CD8-positive, alpha-beta memory T cell (primary cell): ENCODE measurements around the gene HOMER1. TPM values are rescaled to one million over a fixed set of nuclear protein-coding genes. Genes with fewer than 3 reads are reported as not detected.
A peak's percentile ranks its signal among the peaks of the same experiment; 100 is the strongest.

Experiments used
- CTCF ChIA-PET: fragments of 350-600 bp; sonication (Branson Sonifier 250); formaldehyde crosslinking; loops from one replicate; lab custom pipeline; 2021; ENCODE audit warnings: antibody characterized with exemption; lab: Charles Lee
- POLR2A ChIA-PET: fragments of 350-600 bp; sonication (Branson Sonifier 250); formaldehyde crosslinking; loops from one replicate; lab custom pipeline; 2021; ENCODE audit warnings: antibody characterized with exemption; lab: Charles Lee
- DNase-seq, 5 donors: peaks; one replicate each; pipeline versions ENCODE4 v3.0.0 to v3.0.0-alpha.2; 2020 to 2022; ENCODE audit warnings: mixed read lengths in 1 of 5
- H3K27ac ChIP-seq: one replicate; pipeline ENCODE4 v1.7.0; 2013; ENCODE audit warnings: low read depth, mild to moderate bottlenecking, low read length, moderate library complexity
- H3K27me3 ChIP-seq: 2 replicates; pipeline ENCODE4 v1.7.0; 2013; ENCODE audit warnings: low read length, mild to moderate bottlenecking; ENCODE audit not compliant: insufficient read depth, poor library complexity, severe bottlenecking
- H3K36me3 ChIP-seq: 2 replicates; pipeline ENCODE4 v1.7.0; 2013; ENCODE audit warnings: mild to moderate bottlenecking, low read length, moderate library complexity; ENCODE audit not compliant: insufficient read depth
- H3K4me1 ChIP-seq: 2 replicates; pipeline ENCODE4 v1.7.0; 2013; ENCODE audit warnings: mild to moderate bottlenecking, low read length, moderate library complexity; ENCODE audit not compliant: insufficient read depth
- H3K4me3 ChIP-seq: 2 replicates; pipeline ENCODE4 v1.7.0; 2013; ENCODE audit warnings: mild to moderate bottlenecking, low read length
- H3K9me3 ChIP-seq: 2 replicates; pipeline ENCODE4 v1.7.0; 2013; ENCODE audit warnings: mild to moderate bottlenecking, low read length
- H3K27ac Mint-ChIP-seq, 8 donors: one replicate each; pipeline ENCODE4 v1.8.0; 2020 to 2021; ENCODE audit warnings: mixed read lengths in 8 of 8, mild to moderate bottlenecking in 6 of 8, inconsistent platforms in 3 of 8, moderate library complexity in 3 of 8
- H3K27me3 Mint-ChIP-seq, 2 donors: one replicate each; pipeline ENCODE4 v1.8.0; 2020 to 2021; ENCODE audit warnings: mixed read lengths in 2 of 2, mild to moderate bottlenecking in 1 of 2, moderate library complexity in 1 of 2
- H3K36me3 Mint-ChIP-seq, 3 donors: one replicate each; pipeline ENCODE4 v1.8.0; 2020 to 2021; ENCODE audit warnings: mixed read lengths in 3 of 3, inconsistent platforms in 1 of 3, mild to moderate bottlenecking in 1 of 3
- H3K4me1 Mint-ChIP-seq, 3 donors: one replicate each; pipeline ENCODE4 v1.8.0; 2020 to 2021; ENCODE audit warnings: mixed read lengths in 3 of 3, inconsistent platforms in 1 of 3, mild to moderate bottlenecking in 1 of 3
- H3K4me3 Mint-ChIP-seq, 7 donors: one replicate each; pipeline ENCODE4 v1.8.0; 2020 to 2021; ENCODE audit warnings: mixed read lengths in 7 of 7, mild to moderate bottlenecking in 6 of 7, moderate library complexity in 4 of 7, inconsistent platforms in 2 of 7
- H3K9me3 Mint-ChIP-seq, 5 donors: one replicate each; pipeline ENCODE4 v1.8.0; 2020 to 2022; ENCODE audit warnings: mixed read lengths in 5 of 5, mild to moderate bottlenecking in 3 of 5, moderate library complexity in 2 of 5, inconsistent platforms in 1 of 5
- polyA plus RNA-seq: library from polyadenylated mRNA; unstranded; fragments of 300-500 nt; fragmentation: Illumina TruSeq; gene quantifications from one replicate; pipeline ENCODE4 v1.2.3, GENCODE V29; 2021
- total RNA-seq, 2 experiments: library from RNA; stranded (reverse); gene quantifications; one replicate each; pipeline ENCODE4 v1.2.3, GENCODE V29; 2021

HOMER1 gene, protein sequence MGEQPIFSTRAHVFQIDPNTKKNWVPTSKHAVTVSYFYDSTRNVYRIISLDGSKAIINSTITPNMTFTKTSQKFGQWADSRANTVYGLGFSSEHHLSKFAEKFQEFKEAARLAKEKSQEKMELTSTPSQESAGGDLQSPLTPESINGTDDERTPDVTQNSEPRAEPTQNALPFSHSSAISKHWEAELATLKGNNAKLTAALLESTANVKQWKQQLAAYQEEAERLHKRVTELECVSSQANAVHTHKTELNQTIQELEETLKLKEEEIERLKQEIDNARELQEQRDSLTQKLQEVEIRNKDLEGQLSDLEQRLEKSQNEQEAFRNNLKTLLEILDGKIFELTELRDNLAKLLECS
- 10 to 100 TPM in 1 of 2 experiments, 1 to 10 TPM in 1; 7.3 to 11.1 TPM for total RNA-seq
- 4.6 TPM for polyA plus RNA-seq

DNA sequence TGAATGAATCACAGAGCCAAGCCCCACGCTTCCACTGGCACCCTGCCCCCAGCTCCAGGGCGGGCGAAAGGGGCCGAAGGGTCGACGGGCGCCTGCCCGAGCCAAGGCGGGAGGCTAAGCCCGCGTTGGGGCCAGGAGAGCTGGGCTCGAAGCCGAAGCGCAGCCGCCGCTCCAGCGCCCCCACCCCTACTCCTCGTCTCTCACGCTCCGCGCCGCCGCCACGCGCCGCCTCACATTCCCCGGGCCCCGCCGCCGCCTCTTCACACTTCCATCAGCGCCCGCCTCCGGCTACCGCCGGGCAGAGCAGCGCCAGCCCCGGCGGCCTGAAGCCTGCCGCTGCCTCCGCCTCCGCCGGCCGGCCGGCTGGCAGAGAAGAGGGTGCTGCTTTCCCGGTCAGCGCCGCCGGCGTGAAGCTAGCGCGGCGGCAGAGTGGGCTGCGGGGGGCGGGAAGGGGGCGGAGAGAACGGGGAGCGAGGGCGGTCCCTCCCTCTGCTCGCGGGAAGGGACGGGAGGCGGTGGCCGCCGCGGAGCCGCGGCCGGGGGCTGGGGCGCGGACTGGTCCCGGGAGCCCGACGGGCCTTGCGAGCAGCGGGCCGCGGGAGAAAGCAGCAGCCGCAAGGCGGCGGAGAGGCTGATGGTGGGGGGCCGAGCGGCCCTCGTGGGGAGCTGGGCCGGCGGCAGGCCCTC lies at the start of gene HOMER1:
HOMER1 (minus strand) TSS at position 431 of the 687 bp plus-strand sequence. CDS start 1,360 bp downstream, outside the sequence.
- Mint-ChIP-seq H3K27ac (peak within 1 kb of the TSS; percentile 86 to 100 (median 99)), H3K4me1 (peaks cover 17 to 32% (median 24%) of the 10 kb centered on the region in 3 donors), H3K9me3 (no peaks in the 10 kb centered on the region), H3K36me3 (peaks cover 0 to 5% (median 0%) of the 10 kb centered on the region in 3 donors), H3K27me3 (peaks cover 3 to 14% of the 10 kb centered on the region in 2 donors), H3K4me3 (peak within 1 kb of the TSS; percentile 90 to 99 (median 97))
- CTCF ChIA-PET, result interaction anchor here (0.7 kb wide), 1 partner anchor 113 kb away, joined by 4 read pairs; no protein-coding TSS in a partner anchor
- peaks cover 17% of the 10 kb centered on the region for H3K4me1 ChIP-seq
- H3K4me3 ChIP-seq, result peak within 1 kb of the TSS; percentile 94
- DNase-seq, result peak; percentile 60 to 81 (median 74)
- H3K27me3 ChIP-seq, result no peaks in the 10 kb centered on the region
- no peaks in the 10 kb centered on the region for H3K9me3 ChIP-seq
- H3K27ac ChIP-seq, result peak within 1 kb of the TSS; percentile 95
- H3K36me3 ChIP-seq, result no peaks in the 10 kb centered on the region
- POLR2A ChIA-PET, result interaction anchor here (0.6 to 1.9 kb wide), 6 partner anchors 13 to 528 kb away, joined by 3 to 6 read pairs (median 4); partner anchors contain the start of genes JMY and TENT2

DNA sequence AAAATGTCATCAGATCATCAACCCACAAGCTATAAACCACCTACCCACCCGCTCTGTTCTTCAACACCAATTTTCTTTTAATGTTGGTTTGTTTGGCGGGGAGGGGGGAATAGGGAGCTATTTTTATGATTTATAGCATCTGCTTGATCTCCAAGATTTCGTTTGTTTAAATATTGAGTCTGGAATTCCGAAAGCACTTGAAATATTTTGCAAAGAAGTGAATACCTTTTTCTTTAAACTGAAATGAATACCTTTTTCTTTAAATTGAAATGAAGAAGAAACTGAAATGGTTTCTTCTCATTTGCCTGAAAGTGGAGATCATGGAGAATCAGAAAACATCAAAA lies 49.3 kb upstream of the HOMER1 start:
- no peaks in the 10 kb centered on the region for H3K9me3 Mint-ChIP-seq
- H3K27me3 Mint-ChIP-seq, result peaks cover 0 to 1% of the 10 kb centered on the region in 2 donors
- no peak overlapping the region for H3K27ac Mint-ChIP-seq
- H3K4me3 Mint-ChIP-seq, result no peak overlapping the region
- H3K4me1 Mint-ChIP-seq, result peaks cover 10 to 11% (median 11%) of the 10 kb centered on the region in 3 donors
- Histone ChIP-seq H3K4me3 (no peak overlapping the region), H3K27me3 (no peaks in the 10 kb centered on the region), H3K4me1 (no peaks in the 10 kb centered on the region), H3K27ac (no peak overlapping the region), H3K36me3 (no peaks in the 10 kb centered on the region), H3K9me3 (no peaks in the 10 kb centered on the region)
- ChIA-PET CTCF (interaction anchor here (1.1 kb wide), 1 partner anchor 305 kb away, joined by 3 read pairs; no protein-coding TSS in a partner anchor), POLR2A (no interaction called here)
- DNase-seq, result no peak
- peaks cover 0 to 4% (median 0%) of the 10 kb centered on the region in 3 donors for H3K36me3 Mint-ChIP-seq

- no peak overlapping the region for H3K4me3 Mint-ChIP-seq
- no peaks in the 10 kb centered on the region for H3K9me3 ChIP-seq
- H3K4me1 ChIP-seq, result no peaks in the 10 kb centered on the region
- no peak for DNase-seq
- no peaks in the 10 kb centered on the region for H3K36me3 ChIP-seq
- H3K27ac Mint-ChIP-seq, result peak overlapping the region in 1 of 8 donors; percentile 30
- H3K27ac ChIP-seq, result no peak overlapping the region
- CTCF ChIA-PET, result interaction anchor here (1.1 kb wide), 1 partner anchor 306 kb away, joined by 3 read pairs; no protein-coding TSS in a partner anchor
- H3K9me3 Mint-ChIP-seq, result no peaks in the 10 kb centered on the region
- H3K36me3 Mint-ChIP-seq, result peaks cover 0 to 4% (median 0%) of the 10 kb centered on the region in 3 donors
- POLR2A ChIA-PET, result no interaction called here
- H3K4me3 ChIP-seq, result no peak overlapping the region
- H3K27me3 Mint-ChIP-seq, result no peaks in the 10 kb centered on the region
- H3K4me1 Mint-ChIP-seq, result peaks cover 10 to 11% (median 11%) of the 10 kb centered on the region in 3 donors
- no peaks in the 10 kb centered on the region for H3K27me3 ChIP-seq
Measured at GRCh38 chr5:79562351-79563246, 48.7 kb upstream of the HOMER1 start.

DNA sequence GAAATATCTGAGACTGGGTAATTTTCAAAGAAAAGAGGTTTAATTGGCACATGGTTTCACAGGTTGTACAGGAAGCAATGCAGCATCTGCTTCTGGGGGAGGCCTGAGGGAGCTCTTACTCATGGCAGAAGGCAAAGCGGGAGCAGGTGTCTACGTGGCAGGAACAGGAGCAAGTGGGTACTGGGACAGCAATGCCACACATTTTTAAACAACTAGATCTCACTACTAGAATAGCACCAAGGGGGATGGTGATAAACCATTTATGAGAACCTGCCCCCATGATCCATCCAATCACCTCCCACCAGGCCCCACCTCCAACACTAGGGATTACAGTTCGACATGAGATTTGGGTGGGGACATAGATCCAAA lies 47.6 kb upstream of the HOMER1 start:
- no peak overlapping the region for H3K4me3 ChIP-seq
- H3K36me3 ChIP-seq, result no peaks in the 10 kb centered on the region
- no peak for DNase-seq
- H3K27me3 ChIP-seq, result no peaks in the 10 kb centered on the region
- H3K4me1 ChIP-seq, result no peaks in the 10 kb centered on the region
- ChIA-PET POLR2A (no interaction called here), CTCF (no interaction called here)
- no peaks in the 10 kb centered on the region for H3K9me3 ChIP-seq
- H3K4me1 Mint-ChIP-seq, result peaks cover 10 to 12% (median 11%) of the 10 kb centered on the region in 3 donors
- no peak overlapping the region for H3K27ac ChIP-seq
- peak overlapping the region in 1 of 7 donors; percentile 49 for H3K4me3 Mint-ChIP-seq
- no peaks in the 10 kb centered on the region for H3K27me3 Mint-ChIP-seq
- no peaks in the 10 kb centered on the region for H3K9me3 Mint-ChIP-seq
- peak overlapping the region in 4 of 8 donors; percentile 8 to 81 (median 50) for H3K27ac Mint-ChIP-seq
- peaks cover 0 to 4% (median 0%) of the 10 kb centered on the region in 3 donors for H3K36me3 Mint-ChIP-seq

DNA sequence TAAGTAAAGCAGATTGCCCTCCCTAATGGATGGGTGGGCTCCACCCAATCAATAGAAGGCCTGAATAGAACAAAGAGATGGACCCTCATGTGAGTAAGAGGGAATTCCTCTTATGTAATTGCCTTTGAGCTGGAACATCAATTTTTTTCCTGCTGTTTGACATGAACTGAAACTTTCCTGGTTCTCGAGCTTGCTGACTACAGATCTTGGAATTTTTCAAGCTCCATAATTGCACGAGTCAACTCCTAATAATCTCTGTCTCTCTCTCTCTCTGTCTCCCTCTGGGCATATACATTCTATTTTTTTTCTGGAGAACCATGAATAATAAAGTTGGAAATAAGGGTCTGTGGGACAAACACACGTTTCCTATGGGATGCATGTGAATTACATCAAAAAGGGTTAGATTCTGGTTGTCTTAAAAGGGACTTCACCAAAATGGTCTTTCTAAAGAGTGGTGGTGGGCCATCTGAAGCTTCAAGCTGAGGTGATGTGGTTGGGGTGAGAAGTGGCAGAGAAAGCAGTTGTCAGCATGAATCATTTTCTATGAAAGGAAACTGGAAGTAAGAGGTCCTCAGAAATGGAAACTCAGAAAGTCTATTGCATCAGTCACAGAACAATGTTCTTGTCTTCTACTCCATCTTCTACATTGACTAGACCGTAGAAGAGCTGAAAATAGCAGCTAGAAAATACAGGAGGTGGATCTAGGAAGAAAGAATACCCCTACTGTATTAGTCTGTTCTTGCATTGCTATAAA lies 47.0 kb upstream of the HOMER1 start:
- Histone ChIP-seq H3K4me3 (no peak overlapping the region), H3K4me1 (no peaks in the 10 kb centered on the region), H3K27ac (no peak overlapping the region), H3K36me3 (no peaks in the 10 kb centered on the region), H3K9me3 (no peaks in the 10 kb centered on the region), H3K27me3 (no peaks in the 10 kb centered on the region)
- no peak for DNase-seq
- Mint-ChIP-seq H3K9me3 (no peaks in the 10 kb centered on the region), H3K36me3 (peaks cover 0 to 4% (median 0%) of the 10 kb centered on the region in 3 donors), H3K4me3 (no peak overlapping the region), H3K27ac (peak overlapping the region in 4 of 8 donors; percentile 41 to 70 (median 62)), H3K4me1 (peaks cover 13 to 16% (median 14%) of the 10 kb centered on the region in 3 donors), H3K27me3 (no peaks in the 10 kb centered on the region)
- POLR2A ChIA-PET, result no interaction called here
- CTCF ChIA-PET, result no interaction called here

DNA sequence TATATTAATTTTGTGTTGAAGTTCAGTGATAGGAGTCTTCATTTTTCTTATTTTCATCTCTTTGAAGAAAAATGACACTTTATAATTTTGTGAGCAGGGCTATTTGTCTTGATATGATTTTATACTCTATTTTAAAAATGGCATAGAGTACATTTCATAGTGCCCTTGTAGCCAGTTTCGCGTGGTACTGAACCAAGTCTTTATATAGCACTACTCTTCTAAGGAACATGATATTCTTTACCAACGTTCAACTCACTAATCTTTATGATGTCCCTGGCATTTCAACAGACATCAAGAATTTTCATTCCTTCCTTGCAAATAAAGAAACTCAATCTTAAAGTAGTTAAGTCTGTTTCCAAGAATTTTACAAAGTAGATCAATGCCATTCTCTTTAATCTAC lies 41.5 kb upstream of the HOMER1 start:
- no peak for DNase-seq
- Histone ChIP-seq H3K4me1 (no peaks in the 10 kb centered on the region), H3K27me3 (no peaks in the 10 kb centered on the region), H3K27ac (no peak overlapping the region), H3K9me3 (no peaks in the 10 kb centered on the region), H3K4me3 (no peak overlapping the region), H3K36me3 (no peaks in the 10 kb centered on the region)
- no peak overlapping the region for H3K4me3 Mint-ChIP-seq
- ChIA-PET POLR2A (no interaction called here), CTCF (interaction anchor here (1.2 to 1.3 kb wide), 2 partner anchors 17 to 22 kb away, joined by 3 read pairs; no protein-coding TSS in a partner anchor)
- H3K36me3 Mint-ChIP-seq, result peaks cover 0 to 4% (median 0%) of the 10 kb centered on the region in 3 donors
- H3K4me1 Mint-ChIP-seq, result peaks cover 1 to 16% (median 4%) of the 10 kb centered on the region in 3 donors
- no peaks in the 10 kb centered on the region for H3K27me3 Mint-ChIP-seq
- H3K9me3 Mint-ChIP-seq, result no peaks in the 10 kb centered on the region
- H3K27ac Mint-ChIP-seq, result no peak overlapping the region

DNA sequence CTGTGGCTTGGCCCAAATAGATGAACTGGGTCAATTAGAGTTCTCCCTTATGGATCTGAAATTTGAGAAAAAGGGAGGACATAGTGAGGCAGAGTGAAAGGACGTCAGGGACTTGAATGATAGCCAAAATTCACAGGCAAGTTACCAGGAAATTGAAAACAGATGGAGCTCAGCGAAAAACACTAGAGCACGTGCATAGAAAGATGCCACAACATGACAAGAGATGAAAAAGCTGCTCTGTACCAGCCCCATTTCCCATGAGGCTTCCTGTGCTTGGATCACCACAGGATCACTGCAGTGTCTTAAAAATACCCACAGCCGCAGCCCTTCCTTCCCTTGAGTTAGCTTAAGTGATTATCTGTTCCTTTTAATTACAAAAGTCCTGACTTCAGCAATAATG lies 39.0 kb upstream of the HOMER1 start:
- Histone ChIP-seq H3K27ac (no peak overlapping the region), H3K4me3 (no peak overlapping the region), H3K4me1 (no peaks in the 10 kb centered on the region), H3K27me3 (no peaks in the 10 kb centered on the region), H3K36me3 (no peaks in the 10 kb centered on the region), H3K9me3 (no peaks in the 10 kb centered on the region)
- ChIA-PET CTCF (interaction anchor here (0.6 to 2.4 kb wide), 4 partner anchors 11 to 305 kb away, joined by 3 to 11 read pairs (median 3); no protein-coding TSS in a partner anchor), POLR2A (no interaction called here)
- no peak for DNase-seq
- H3K4me1 Mint-ChIP-seq, result peaks cover 1 to 16% (median 4%) of the 10 kb centered on the region in 3 donors
- H3K27ac Mint-ChIP-seq, result peak overlapping the region in 1 of 8 donors; percentile 43
- no peaks in the 10 kb centered on the region for H3K9me3 Mint-ChIP-seq
- H3K27me3 Mint-ChIP-seq, result no peaks in the 10 kb centered on the region
- peaks cover 0 to 4% (median 0%) of the 10 kb centered on the region in 3 donors for H3K36me3 Mint-ChIP-seq
- no peak overlapping the region for H3K4me3 Mint-ChIP-seq
